Esophagus (tissue), 2 donors: Measurements from ENCODE around the gene CATSPERB. TPM values are rescaled to one million over a fixed set of nuclear protein-coding genes. Genes with fewer than 3 reads are reported as not detected.

ENCODE experiments used
- H3K27ac ChIP-seq, 2 donors: one replicate each; pipeline ENCODE4 v1.5.1; 2013; ENCODE audit warnings: low read depth in 2 of 2, mild to moderate bottlenecking in 2 of 2, inconsistent platforms in 1 of 2, low read length in 1 of 2, moderate library complexity in 1 of 2
- H3K27me3 ChIP-seq, 2 donors: one replicate each; pipeline ENCODE4 v1.6.1; 2013; ENCODE audit warnings: low read length in 2 of 2, control low read depth in 1 of 2, mild to moderate bottlenecking in 1 of 2; ENCODE audit not compliant: insufficient read depth in 2 of 2, control insufficient read depth in 1 of 2
- H3K36me3 ChIP-seq, 2 donors: one replicate each; pipeline ENCODE4 v1.6.1; 2013; ENCODE audit warnings: low read length in 1 of 2; ENCODE audit not compliant: control insufficient read depth in 2 of 2, insufficient read depth in 2 of 2
- H3K4me1 ChIP-seq, 2 donors: one replicate each; pipeline ENCODE4 v1.6.1; 2013; ENCODE audit warnings: low read length in 1 of 2; ENCODE audit not compliant: control insufficient read depth in 2 of 2, insufficient read depth in 2 of 2
- H3K4me3 ChIP-seq, 2 donors: one replicate each; pipeline ENCODE4 v1.5.1; 2013; ENCODE audit warnings: low read length in 2 of 2, mild to moderate bottlenecking in 2 of 2, low read depth in 1 of 2, moderate library complexity in 1 of 2
- H3K9me3 ChIP-seq, 2 donors: one replicate each; pipeline ENCODE4 v1.6.1; 2013; ENCODE audit warnings: mild to moderate bottlenecking in 2 of 2, low read depth in 1 of 2, low read length in 1 of 2, moderate library complexity in 1 of 2; ENCODE audit not compliant: control insufficient read depth in 2 of 2, insufficient read depth in 1 of 2
- WGBS, 2 donors: extraction: QIAGEN DNeasy Blood & Tissue Kit; methylation state at CpG; one replicate each; pipeline ENCODE4 v1.1.7; 2013; 5-methylcytosine and 5-hydroxymethylcytosine counted together
- polyA plus RNA-seq, 2 donors: library from polyadenylated mRNA; stranded (reverse); fragments of 200-250 nt; gene quantifications; one replicate each; pipeline ENCODE4 v1.2.3, GENCODE V29; 2013
- donor health status: healthy with polysubstance abuse.
- donor health status: Bipolar disorder and iron deficiency.

CATSPERB gene
- polyA plus RNA-seq, 2 donors = 0.19 to 0.69 TPM

DNA sequence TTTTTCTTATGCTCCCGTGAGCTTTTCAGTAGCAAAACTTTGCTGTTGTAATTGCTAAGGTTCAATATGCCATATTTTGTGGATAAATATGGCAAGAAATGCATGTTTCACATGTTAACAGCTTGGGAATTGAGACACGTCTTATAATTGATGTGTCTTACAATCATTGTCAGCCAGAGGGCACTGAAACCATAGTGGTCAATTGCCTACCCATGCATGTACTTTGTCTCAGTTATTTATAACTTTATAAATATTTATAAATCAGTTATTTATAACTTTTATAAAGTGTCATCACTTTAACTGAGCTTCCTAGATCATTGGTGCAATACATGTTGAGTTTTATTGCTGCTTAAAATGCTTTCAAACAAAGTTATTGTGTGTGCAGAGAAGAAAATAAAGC, 82.0 kb downstream of the CATSPERB start:
- Histone ChIP-seq H3K9me3 (no peaks in the 10 kb centered on the region), H3K27ac (no peak overlapping the region)

GRCh38 chr14:91647856-91648255, 84.0 kb downstream of the CATSPERB start:
- 76 to 85% methylated on average over 1 of the region's 1 CpG for WGBS, 2 donors
- no peaks in the 10 kb centered on the region for H3K4me1 ChIP-seq
- H3K27ac ChIP-seq = no peak overlapping the region
- no peaks in the 10 kb centered on the region for H3K9me3 ChIP-seq
- H3K36me3 ChIP-seq = no peaks in the 10 kb centered on the region
- H3K4me3 ChIP-seq = no peak overlapping the region
- no peaks in the 10 kb centered on the region for H3K27me3 ChIP-seq

More for the DNA sequence above, 82.0 kb downstream of the CATSPERB start:
- Histone ChIP-seq H3K4me1 (peaks cover 4 to 5% of the 10 kb centered on the region in 2 donors), H3K27me3 (no peaks in the 10 kb centered on the region), H3K36me3 (no peaks in the 10 kb centered on the region), H3K4me3 (no peak overlapping the region)
- WGBS, 2 donors = 27 to 31% methylated on average over 2 of the region's 2 CpGs

- Histone ChIP-seq H3K4me3 (no peak overlapping the region), H3K27ac (no peak overlapping the region), H3K4me1 (no peaks in the 10 kb centered on the region), H3K36me3 (no peaks in the 10 kb centered on the region), H3K27me3 (no peaks in the 10 kb centered on the region), H3K9me3 (no peaks in the 10 kb centered on the region)
- 68 to 70% methylated on average over 4 of the region's 4 CpGs for WGBS, 2 donors
Measured at GRCh38 chr14:91636604-91637003, 95.3 kb downstream of the CATSPERB start.

- Histone ChIP-seq H3K27ac (no peak overlapping the region), H3K4me3 (no peak overlapping the region), H3K36me3 (no peaks in the 10 kb centered on the region), H3K4me1 (no peaks in the 10 kb centered on the region), H3K27me3 (no peaks in the 10 kb centered on the region), H3K9me3 (no peaks in the 10 kb centered on the region)
- 82 to 88% methylated on average over 1 of the region's 1 CpG for WGBS, 2 donors
Measured at GRCh38 chr14:91624757-91625156, 107.1 kb downstream of the CATSPERB start.

GRCh38 chr14:91614187-91614586, 117.7 kb downstream of the CATSPERB start:
- Histone ChIP-seq H3K4me3 (no peak overlapping the region), H3K4me1 (no peaks in the 10 kb centered on the region), H3K9me3 (no peaks in the 10 kb centered on the region), H3K27me3 (no peaks in the 10 kb centered on the region), H3K36me3 (no peaks in the 10 kb centered on the region), H3K27ac (no peak overlapping the region)
- 27 to 66% methylated on average over 2 of the region's 2 CpGs for WGBS, 2 donors

GRCh38 chr14:91613459-91614112, 118.3 kb downstream of the CATSPERB start:
- WGBS, 2 donors = 92 to 95% methylated on average over 6 of the region's 6 CpGs
- Histone ChIP-seq H3K36me3 (no peaks in the 10 kb centered on the region), H3K4me1 (no peaks in the 10 kb centered on the region), H3K27me3 (no peaks in the 10 kb centered on the region), H3K9me3 (no peaks in the 10 kb centered on the region), H3K4me3 (no peak overlapping the region), H3K27ac (no peak overlapping the region)

DNA sequence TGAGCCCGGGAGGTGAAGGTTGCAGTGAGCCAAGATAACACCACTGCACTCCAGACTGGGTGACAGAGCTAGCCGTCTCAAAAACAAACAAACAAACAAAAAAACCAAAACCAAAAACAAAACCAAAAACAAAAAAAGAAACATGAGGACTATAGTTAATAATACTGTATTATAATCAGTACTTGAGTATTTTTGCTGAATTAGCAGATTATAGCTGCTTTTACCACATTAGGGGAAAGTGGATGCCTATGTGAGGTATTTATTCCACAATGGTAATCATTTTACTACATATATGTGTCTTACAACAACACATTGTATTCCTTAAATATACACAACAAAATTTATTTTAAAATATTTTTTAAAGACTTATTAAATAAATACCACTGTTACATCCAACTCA, 120.4 kb downstream of the CATSPERB start:
- 70% methylated on average over 2 of the region's 2 CpGs for WGBS, 2 donors

DNA sequence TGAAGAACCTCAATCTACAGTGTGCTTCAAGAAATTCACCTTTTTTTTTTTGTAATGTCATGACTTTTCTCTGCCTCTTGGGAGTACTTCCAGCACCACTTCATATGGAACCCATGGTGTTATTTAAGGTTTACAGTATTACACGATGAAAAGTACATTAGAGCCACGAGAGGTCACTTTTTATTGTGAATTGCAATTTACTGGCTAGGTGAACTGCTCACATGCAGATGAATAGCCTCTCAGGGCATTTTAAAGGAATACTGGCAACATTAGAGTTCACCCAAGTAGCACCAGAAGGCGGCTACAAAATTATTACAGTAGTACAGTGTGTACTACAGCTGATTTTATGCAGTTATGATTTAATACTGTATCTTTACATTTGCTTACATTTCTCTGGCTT, 122.7 kb downstream of the CATSPERB start:
- WGBS, 2 donors = 69 to 80% methylated on average over 3 of the region's 3 CpGs
- Histone ChIP-seq H3K27me3 (no peaks in the 10 kb centered on the region), H3K9me3 (no peaks in the 10 kb centered on the region), H3K4me3 (no peak overlapping the region), H3K36me3 (no peaks in the 10 kb centered on the region), H3K27ac (no peak overlapping the region), H3K4me1 (no peaks in the 10 kb centered on the region)

More for the DNA sequence above, 120.4 kb downstream of the CATSPERB start:
- H3K27ac ChIP-seq = no peak overlapping the region
- H3K4me1 ChIP-seq = no peaks in the 10 kb centered on the region
- H3K9me3 ChIP-seq = no peaks in the 10 kb centered on the region
- no peaks in the 10 kb centered on the region for H3K27me3 ChIP-seq
- H3K4me3 ChIP-seq = no peak overlapping the region
- no peaks in the 10 kb centered on the region for H3K36me3 ChIP-seq

- no peaks in the 10 kb centered on the region for H3K4me1 ChIP-seq
- WGBS, 2 donors = 80 to 82% methylated on average over 9 of the region's 9 CpGs
- no peaks in the 10 kb centered on the region for H3K36me3 ChIP-seq
- no peaks in the 10 kb centered on the region for H3K9me3 ChIP-seq
- no peak overlapping the region for H3K4me3 ChIP-seq
- no peak overlapping the region for H3K27ac ChIP-seq
- no peaks in the 10 kb centered on the region for H3K27me3 ChIP-seq
Measured at GRCh38 chr14:91607322-91608047, 124.4 kb downstream of the CATSPERB start.

GRCh38 chr14:91606851-91607250, 125.0 kb downstream of the CATSPERB start:
- no peaks in the 10 kb centered on the region for H3K27me3 ChIP-seq
- 51 to 65% methylated on average over 3 of the region's 3 CpGs for WGBS, 2 donors

More at GRCh38 chr14:91606851-91607250, 125.0 kb downstream of the CATSPERB start:
- no peak overlapping the region for H3K27ac ChIP-seq
- H3K4me1 ChIP-seq = no peaks in the 10 kb centered on the region
- H3K4me3 ChIP-seq = no peak overlapping the region
- no peaks in the 10 kb centered on the region for H3K9me3 ChIP-seq
- no peaks in the 10 kb centered on the region for H3K36me3 ChIP-seq
